Jurkat, Clone E6-1 (cell line): Measurements from ENCODE around the gene RNF38.
"Not testable (repeated sequence)": the region's sequence is repeated elsewhere in the genome, so short reads cannot be mapped to it uniquely, and the experiment has no call there.

Source experiments
- DNase-seq: peaks from one replicate; pipeline ENCODE4 v3.0.0-alpha.2; 2011; ENCODE audit warnings: low read depth, low spot score
- H3K4me3 ChIP-seq: 2 replicates; pipeline ENCODE4 v1.5.1; 2011; ENCODE audit warnings: mild to moderate bottlenecking, low read length, control low read depth, moderate library complexity

The RNF38 gene

GRCh38 chr9:36306471-36307306 is 93.4 kb downstream of the RNF38 start:
- H3K4me3 ChIP-seq = peak overlapping the region; percentile 1; the same call in 1 of the 2 replicates
- peak; percentile 76 for DNase-seq

GRCh38 chr9:36304366-36304765 is 95.7 kb downstream of the RNF38 start:
- DNase-seq, H3K4me3 ChIP-seq: not testable (repeated sequence)

- H3K4me3 ChIP-seq = no peak overlapping the region
- no peak for DNase-seq
Observed at GRCh38 chr9:36301227-36301626, 98.8 kb downstream of the RNF38 start.

- H3K4me3 ChIP-seq = no peak overlapping the region
- no peak for DNase-seq
Observed at GRCh38 chr9:36298566-36298965, 101.5 kb downstream of the RNF38 start.

- H3K4me3 ChIP-seq = no peak overlapping the region
- no peak for DNase-seq
Observed at GRCh38 chr9:36297798-36298197, 102.3 kb downstream of the RNF38 start.

- DNase-seq, H3K4me3 ChIP-seq: not testable (repeated sequence)
Observed at GRCh38 chr9:36294996-36295395, 105.1 kb downstream of the RNF38 start.

- no peak for DNase-seq
- H3K4me3 ChIP-seq = no peak overlapping the region
Observed at GRCh38 chr9:36293918-36294317, 106.2 kb downstream of the RNF38 start.

- DNase-seq = no peak
- no peak overlapping the region for H3K4me3 ChIP-seq
Observed at GRCh38 chr9:36293171-36293570, 106.9 kb downstream of the RNF38 start.

GRCh38 chr9:36292641-36293040 is 107.4 kb downstream of the RNF38 start:
- DNase-seq = no peak
- H3K4me3 ChIP-seq = no peak overlapping the region

- DNase-seq = no peak
Observed at GRCh38 chr9:36290996-36291395, 109.1 kb downstream of the RNF38 start.

GRCh38 chr9:36289836-36290435 is 110.1 kb downstream of the RNF38 start:
- no peak overlapping the region for H3K4me3 ChIP-seq
- DNase-seq = no peak

More at GRCh38 chr9:36290996-36291395, 109.1 kb downstream of the RNF38 start:
- H3K4me3 ChIP-seq = no peak overlapping the region

- H3K4me3 ChIP-seq = no peak overlapping the region
- DNase-seq = no peak
Observed at GRCh38 chr9:36288070-36288469, 112.0 kb downstream of the RNF38 start.
